B cell (primary cell): ENCODE measurements around the gene ITSN1.
A peak's percentile ranks its signal among the peaks of the same experiment; 100 is the strongest.

ENCODE experiments used
- EZH2 ChIP-seq: IDR thresholded peaks from 2 replicates; pipeline ENCODE4 v1.6.1; 2012; ENCODE audit warnings: borderline replicate concordance, low read depth, mild to moderate bottlenecking, moderate library complexity, low read length; ENCODE audit not compliant: insufficient read depth, poor library complexity, severe bottlenecking
- TF ChIP-seq, protein P1 (sequence below): fragments of 200-600 bp; IDR thresholded peaks from one replicate; pipeline ENCODE4 v1.8.0; 2022; ENCODE audit warnings: antibody characterized with exemption, mild to moderate bottlenecking

DNA sequence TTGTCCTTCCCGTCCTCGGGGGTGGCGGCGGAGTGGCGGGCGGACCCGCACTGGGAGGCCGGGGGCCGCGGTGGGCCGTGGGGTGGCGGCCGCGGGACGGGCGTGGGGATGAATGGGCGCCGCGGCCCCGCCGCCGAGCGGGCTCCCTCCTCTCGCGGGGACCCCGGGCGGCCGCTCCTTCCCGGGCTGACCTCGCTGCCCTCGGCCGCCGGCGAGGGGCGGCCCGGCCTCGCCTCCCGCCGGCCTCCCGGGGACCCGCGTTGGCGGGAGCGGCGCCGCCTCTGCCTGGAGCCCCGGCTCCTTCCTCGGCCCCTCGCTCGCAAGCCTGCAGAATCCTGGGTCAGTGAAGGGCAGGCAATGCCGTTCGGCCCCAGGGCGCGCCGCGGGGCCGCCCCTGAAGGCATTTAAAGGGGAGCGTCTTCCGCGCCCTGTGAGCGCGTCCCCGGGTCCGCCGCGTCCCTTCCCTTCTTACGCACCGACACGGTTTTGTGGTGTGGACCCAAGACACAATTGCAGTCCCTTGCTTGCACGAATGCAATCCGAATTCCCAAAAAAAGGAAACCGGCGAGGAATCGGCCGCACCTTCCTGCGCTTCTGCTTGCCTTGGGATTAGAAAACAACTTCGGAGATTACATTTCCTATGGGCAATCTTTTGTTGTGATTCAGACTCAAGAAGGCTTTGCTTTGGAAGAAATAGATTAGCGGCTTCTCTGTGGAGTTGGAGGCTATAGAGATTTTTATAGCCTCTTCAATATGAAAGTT is 776 bp downstream of the ITSN1 start:
- TF ChIP-seq, protein P1, sequence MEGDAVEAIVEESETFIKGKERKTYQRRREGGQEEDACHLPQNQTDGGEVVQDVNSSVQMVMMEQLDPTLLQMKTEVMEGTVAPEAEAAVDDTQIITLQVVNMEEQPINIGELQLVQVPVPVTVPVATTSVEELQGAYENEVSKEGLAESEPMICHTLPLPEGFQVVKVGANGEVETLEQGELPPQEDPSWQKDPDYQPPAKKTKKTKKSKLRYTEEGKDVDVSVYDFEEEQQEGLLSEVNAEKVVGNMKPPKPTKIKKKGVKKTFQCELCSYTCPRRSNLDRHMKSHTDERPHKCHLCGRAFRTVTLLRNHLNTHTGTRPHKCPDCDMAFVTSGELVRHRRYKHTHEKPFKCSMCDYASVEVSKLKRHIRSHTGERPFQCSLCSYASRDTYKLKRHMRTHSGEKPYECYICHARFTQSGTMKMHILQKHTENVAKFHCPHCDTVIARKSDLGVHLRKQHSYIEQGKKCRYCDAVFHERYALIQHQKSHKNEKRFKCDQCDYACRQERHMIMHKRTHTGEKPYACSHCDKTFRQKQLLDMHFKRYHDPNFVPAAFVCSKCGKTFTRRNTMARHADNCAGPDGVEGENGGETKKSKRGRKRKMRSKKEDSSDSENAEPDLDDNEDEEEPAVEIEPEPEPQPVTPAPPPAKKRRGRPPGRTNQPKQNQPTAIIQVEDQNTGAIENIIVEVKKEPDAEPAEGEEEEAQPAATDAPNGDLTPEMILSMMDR = no peak
- peak; percentile 83 for TF ChIP-seq EZH2
